Left renal pelvis (tissue), 4 donors: ENCODE data around the gene RABL2B. TPM values are rescaled to one million over a fixed set of nuclear protein-coding genes. Genes with fewer than 3 reads are reported as not detected.
"Not testable (repeated sequence)": the region's sequence is repeated elsewhere in the genome, so short reads cannot be mapped to it uniquely, and the experiment has no call there.

Experiments used
- DNase-seq, 4 donors: peaks; one replicate each; pipeline ENCODE4 v3.0.0-alpha.2; 2013; ENCODE audit warnings: low read depth in 4 of 4, low spot score in 3 of 4
- polyA plus RNA-seq, 4 donors: library from polyadenylated mRNA; unstranded; fragments of 120-200 nt; gene quantifications; one replicate each; pipeline ENCODE4 v1.2.1, GENCODE V29; 2013; ENCODE audit not compliant: insufficient read length in 4 of 4

The RABL2B gene
- 10 to 100 TPM; 33.9 to 82.3 (median 54.0) TPM for polyA plus RNA-seq

DNA sequence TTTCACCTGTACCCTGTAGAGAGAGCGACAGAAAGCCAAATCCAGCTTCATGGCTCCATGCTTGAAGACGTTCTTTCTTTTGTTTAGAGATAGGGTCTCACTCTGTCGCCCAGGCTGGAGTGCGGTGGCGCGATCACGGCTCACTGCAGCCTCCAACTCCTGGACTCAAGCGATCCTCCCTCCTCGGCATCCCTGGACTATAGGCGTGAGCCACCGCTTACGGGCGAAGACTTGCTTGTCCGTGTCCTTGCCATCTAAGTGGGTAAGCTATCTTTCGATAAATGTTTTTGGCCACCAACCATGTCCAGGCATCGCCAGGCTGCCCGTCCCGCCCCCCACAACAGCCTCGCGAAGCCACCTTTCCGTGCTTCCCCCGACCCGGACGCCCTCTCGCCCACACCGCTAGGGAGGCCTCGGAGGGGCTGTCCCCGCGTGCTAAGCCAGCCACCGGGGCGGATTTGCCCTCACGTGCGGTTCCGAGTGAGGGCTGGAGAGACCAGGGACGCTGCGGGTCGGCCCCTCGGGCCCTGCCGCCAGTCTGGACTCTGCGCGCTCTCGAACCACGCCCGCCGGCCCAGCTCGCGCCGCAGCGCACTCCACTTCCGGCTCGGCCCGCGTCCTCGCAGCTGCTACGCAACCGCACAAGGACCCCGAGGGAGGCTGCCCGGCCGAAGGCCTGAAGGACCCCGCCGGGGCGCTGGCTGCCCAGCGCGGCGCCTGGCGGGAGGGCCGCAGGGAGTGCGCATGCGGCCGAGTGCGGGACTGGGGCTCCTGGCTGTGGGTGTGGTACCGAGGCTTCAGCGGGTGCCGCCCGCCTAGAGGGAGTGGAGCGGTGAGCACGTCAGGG lies at the start of gene RABL2B:
Gene RABL2B (minus strand): TSS at position 604 of the 847 bp plus-strand sequence. CDS start 1,342 bp downstream, outside the sequence.
- peak; percentile 60 to 72 (median 64) for DNase-seq

DNA sequence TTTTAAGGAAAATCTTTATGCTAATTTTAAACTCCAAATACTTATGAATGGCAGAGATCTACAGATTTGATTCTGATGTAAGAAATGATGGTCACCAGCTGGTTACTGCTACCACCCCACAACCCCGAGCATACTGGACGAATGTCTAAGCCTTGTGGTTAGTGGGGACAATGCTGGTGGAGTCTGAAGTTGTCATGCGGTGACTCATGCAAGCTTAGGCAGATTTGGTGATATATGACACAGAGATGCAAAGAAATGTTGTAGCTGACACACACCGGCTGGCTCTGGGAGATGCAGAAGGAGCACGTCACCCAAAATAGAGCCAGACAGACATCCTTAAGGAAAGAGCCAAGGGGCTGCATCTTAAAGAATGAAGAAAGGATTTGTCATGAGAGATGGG lies 3.5 kb upstream of the RABL2B start:
- not testable (repeated sequence) for DNase-seq

DNA sequence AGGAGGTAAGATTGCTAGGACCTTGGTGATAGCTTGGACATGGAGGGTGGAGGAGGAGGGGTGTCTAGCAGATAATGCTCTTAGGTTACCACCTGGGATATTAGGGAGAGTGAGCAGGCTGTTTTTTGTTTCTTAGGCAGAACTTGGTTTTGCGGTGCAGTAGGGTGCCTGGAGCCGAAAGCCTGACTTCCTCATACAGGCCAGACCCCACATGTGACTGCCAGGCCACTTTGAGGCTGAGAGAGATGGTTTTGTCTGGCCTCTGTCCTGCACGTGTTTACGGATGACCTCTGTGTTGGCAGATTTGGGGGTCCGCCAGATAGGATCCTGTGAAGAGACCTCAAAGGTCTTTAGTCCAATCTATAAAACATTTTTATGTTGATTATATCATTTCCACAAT lies 1.9 kb upstream of the RABL2B start:
- DNase-seq, result not testable (repeated sequence)

DNA sequence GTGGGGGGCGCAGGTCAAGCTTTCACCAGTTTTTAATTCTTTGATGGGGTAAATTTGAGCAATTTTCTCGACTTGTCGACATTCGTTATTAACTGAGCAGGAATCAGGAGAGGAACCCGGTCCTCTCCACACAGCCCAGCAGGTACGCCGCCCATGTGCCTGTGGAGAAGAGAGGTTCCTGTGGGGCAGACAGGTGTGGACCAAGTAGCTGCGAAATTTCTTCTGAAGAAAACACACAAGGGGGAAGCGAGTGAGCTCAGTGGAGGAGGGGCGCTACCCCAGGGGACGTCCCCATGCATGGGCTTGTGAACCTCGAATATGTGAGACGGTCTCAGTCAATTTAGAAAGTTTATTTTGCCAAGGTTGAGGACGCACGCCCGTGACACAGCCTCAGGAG lies 442 bp upstream of the RABL2B start:
- not testable (repeated sequence) for DNase-seq

- DNase-seq, result not testable (repeated sequence)
These were observed 1.2 kb downstream of the RABL2B start for GRCh38 chr22:50782253-50782652.

DNA sequence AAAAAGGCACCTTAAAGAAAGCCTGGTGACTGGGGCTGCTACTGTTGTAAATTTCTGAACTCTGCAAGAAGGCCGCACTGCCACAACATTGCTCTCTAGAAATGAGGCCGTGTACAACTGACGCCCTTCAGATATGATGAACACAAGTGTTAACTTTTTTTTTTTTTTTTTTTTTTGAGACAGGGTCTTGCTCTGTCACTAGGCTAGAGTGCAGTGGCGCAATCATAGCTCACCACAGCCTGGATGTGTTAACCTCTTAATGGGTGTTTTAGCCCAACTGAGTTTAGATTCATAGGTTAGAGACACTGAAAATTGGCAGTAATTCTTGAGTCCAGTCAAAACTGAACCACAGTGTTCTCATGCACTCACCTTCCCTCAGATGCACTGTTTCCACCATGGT lies 3.2 kb downstream of the RABL2B start:
- not testable (repeated sequence) for DNase-seq

DNA sequence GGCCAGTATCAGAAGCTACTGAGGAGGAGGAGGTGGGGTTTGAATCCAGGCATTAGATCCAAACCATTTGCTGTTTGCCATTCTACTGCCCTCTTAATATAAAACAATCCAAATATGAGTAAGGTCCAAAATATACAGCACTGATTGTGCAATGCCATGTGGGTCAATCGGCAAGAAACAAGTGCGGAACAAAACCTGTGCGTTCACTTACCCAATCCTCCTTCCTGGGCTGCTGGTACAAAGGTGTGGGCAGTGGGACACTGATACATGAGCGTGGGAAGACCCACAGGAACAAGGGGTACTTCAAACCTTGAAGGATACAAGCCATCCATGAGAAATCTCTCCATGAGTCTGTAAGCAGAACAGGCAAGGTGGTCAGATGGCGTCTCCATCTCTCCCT lies 5.8 kb downstream of the RABL2B start:
- not testable (repeated sequence) for DNase-seq

GRCh38 chr22:50775132-50775531 lies 8.3 kb downstream of the RABL2B start:
- DNase-seq, result peak in 2 of 4 donors; percentile 26 to 33

DNA sequence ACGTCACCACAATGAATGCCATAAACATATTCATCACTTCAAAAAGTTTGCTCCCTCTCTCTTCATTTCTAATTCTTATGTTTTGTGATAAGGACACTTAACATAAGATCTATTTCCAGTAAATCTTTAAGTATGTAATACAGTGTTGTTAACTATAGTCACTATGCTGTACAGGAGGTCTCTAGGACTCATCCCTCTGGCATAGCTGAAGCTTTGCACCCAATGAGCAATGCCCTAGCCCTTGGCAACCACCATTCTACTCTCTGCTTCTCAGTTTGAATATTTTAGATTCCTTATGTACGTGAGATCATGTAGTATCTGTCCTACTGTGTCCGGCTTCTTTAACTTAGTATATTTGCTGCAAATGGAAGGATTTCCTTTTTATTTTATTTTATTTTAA lies 19.1 kb downstream of the RABL2B start:
- DNase-seq, result not testable (repeated sequence)

- not testable (repeated sequence) for DNase-seq
These were observed 21.6 kb downstream of the RABL2B start for GRCh38 chr22:50761829-50762228.

GRCh38 chr22:50759597-50760341 lies 23.7 kb downstream of the RABL2B start:
- DNase-seq, result not testable (repeated sequence)

GRCh38 chr22:50756949-50757491 lies 26.4 kb downstream of the RABL2B start:
- peak in 1 of 4 donors; percentile 2 for DNase-seq

DNA sequence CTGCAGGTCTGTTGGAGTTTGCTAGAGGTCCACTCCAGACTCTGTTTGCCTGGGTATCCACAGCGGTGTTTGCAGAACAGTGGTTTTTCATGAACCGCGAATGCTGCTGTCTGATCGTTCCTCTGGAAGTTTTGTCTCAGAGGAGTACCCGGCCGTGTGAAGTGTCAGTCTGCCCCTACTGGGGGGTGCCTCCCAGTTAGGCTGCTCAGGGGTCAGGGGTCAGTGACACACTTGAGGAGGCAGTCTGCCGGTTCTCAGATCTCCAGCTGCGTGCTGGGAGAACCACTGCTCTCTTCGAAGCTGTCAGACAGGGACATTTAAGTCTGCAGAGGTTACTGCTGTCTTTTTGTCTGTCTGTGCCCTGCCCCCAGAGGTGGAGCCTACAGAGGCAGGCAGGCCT lies 27.0 kb downstream of the RABL2B start:
- DNase-seq, result not testable (repeated sequence)

- not testable (repeated sequence) for DNase-seq
These were observed 28.2 kb downstream of the RABL2B start for GRCh38 chr22:50755251-50755650.

GRCh38 chr22:50749302-50750074 lies 33.9 kb downstream of the RABL2B start:
- not testable (repeated sequence) for DNase-seq

DNA sequence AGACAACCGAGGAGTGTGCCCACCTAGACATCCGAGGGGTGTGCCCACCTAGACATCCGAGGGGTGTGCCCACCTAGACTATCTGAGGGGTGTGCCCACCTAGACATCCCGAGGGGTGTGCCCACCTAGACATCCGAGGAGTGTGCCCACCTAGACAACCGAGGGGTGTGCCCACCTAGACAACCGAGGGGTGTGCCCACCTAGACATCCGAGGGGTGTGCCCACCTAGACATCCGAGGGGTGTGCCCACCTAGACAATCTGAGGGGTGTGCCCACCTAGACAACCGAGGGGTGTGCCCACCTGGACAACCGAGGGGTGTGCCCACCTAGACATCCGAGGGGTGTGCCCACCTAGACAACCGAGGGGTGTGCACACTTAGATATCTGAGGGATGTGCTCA lies 34.8 kb downstream of the RABL2B start:
- not testable (repeated sequence) for DNase-seq

DNA sequence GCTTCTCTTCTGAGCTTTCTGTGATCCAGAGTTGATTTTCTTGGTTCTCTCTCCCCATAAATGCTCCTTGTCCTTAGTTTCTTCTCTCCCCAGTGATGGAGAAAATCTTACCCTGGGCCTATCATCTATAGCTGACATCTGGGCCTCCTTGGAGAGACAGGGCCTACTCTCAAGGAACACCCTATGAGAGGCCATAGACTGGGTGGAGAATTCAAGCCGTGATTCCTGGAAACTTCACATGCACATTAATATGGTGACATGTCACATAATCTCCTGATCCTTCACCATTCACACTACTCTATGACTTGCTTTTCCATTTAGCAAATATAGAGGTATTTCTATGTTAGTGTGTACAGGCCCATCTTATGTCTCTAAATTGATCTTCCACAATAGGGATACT lies 35.9 kb downstream of the RABL2B start:
- not testable (repeated sequence) for DNase-seq

DNA sequence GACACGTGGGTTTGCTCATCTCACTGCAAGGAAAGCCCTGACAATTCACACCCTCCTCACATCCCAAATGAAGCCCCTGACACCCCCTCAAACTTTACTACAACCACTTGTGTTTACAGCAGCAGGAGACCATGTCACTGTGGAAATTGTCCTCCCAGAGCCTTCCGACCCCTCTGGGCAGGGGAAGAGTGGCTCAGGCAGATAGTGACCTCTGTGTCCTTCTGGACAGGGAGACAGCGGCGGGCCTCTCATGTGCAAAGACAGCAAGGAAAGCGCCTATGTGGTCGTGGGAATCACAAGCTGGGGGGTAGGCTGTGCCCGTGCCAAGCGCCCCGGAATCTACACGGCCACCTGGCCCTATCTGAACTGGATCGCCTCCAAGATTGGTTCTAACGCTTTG lies 39.0 kb downstream of the RABL2B start:
- not testable (repeated sequence) for DNase-seq

- not testable (repeated sequence) for DNase-seq
These were observed 42.7 kb downstream of the RABL2B start for GRCh38 chr22:50740714-50741113.

- no peak for DNase-seq
These were observed 43.5 kb downstream of the RABL2B start for GRCh38 chr22:50739894-50740293.
